Stimulated activated naive CD8-positive, alpha-beta T cell treated with anti-CD3 and anti-CD28 coated beads, Interleukin-15, amount 100 ng/mL, for 72 hours (primary cell): ENCODE data around the gene CGREF1.
"Not testable (repeated sequence)": the region's sequence is repeated elsewhere in the genome, so short reads cannot be mapped to it uniquely, and the experiment has no call there.

Experiments
- ATAC-seq: fragments of 150-1000 bp; cut with Tn5 transposase; 2 replicates; pipeline ENCODE4 v1.10.0; 2021; ENCODE audit warnings: mild to moderate bottlenecking, moderate library complexity
- DNase-seq, 2 donors: peaks; one replicate each; pipeline ENCODE4 v3.0.0; 2021 to 2022
- H3K27ac Mint-ChIP-seq, 2 donors: one replicate each; pipeline ENCODE4 v1.8.0; 2022; ENCODE audit warnings: mild to moderate bottlenecking in 2 of 2, mixed read lengths in 2 of 2, moderate library complexity in 2 of 2
- H3K27me3 Mint-ChIP-seq: one replicate; pipeline ENCODE4 v1.8.0; 2022; ENCODE audit warnings: mixed read lengths
- H3K4me1 Mint-ChIP-seq: one replicate; pipeline ENCODE4 v1.8.0; 2022; ENCODE audit warnings: mild to moderate bottlenecking, mixed read lengths
- H3K4me3 Mint-ChIP-seq, 2 donors: one replicate each; pipeline ENCODE4 v1.8.0; 2022; ENCODE audit warnings: mild to moderate bottlenecking in 2 of 2, mixed read lengths in 2 of 2, moderate library complexity in 1 of 2
- H3K9me3 Mint-ChIP-seq, 2 donors: one replicate each; pipeline ENCODE4 v1.8.0; 2022; ENCODE audit warnings: mixed read lengths in 2 of 2

Gene CGREF1

GRCh38 chr2:27127883-27128667 is 9.1 kb upstream of the CGREF1 start:
- Mint-ChIP-seq H3K27ac (no peak overlapping the region), H3K27me3 (peaks cover 1% of the 10 kb centered on the region), H3K4me1 (peaks cover 41% of the 10 kb centered on the region), H3K4me3 (no peak overlapping the region), H3K9me3 (no peaks in the 10 kb centered on the region)
- ATAC-seq (no peak), DNase-seq (no peak)

- peaks cover 26% of the 10 kb centered on the region for H3K4me1 Mint-ChIP-seq
- H3K27ac Mint-ChIP-seq, result no peak overlapping the region
- no peak overlapping the region for H3K4me3 Mint-ChIP-seq
- no peaks in the 10 kb centered on the region for H3K9me3 Mint-ChIP-seq
- no peak for ATAC-seq
- no peak for DNase-seq
- H3K27me3 Mint-ChIP-seq, result peaks cover 19% of the 10 kb centered on the region
Observed at GRCh38 chr2:27126252-27126710, 7.4 kb upstream of the CGREF1 start.

- peaks cover 29% of the 10 kb centered on the region for H3K27me3 Mint-ChIP-seq
- H3K27ac Mint-ChIP-seq, result no peak overlapping the region
- peaks cover 15% of the 10 kb centered on the region for H3K4me1 Mint-ChIP-seq
- H3K9me3 Mint-ChIP-seq, result no peaks in the 10 kb centered on the region
- ATAC-seq (no peak), DNase-seq (no peak)
- H3K4me3 Mint-ChIP-seq, result no peak overlapping the region
Observed at GRCh38 chr2:27125104-27125503, 6.2 kb upstream of the CGREF1 start.

GRCh38 chr2:27123302-27124150 is 4.6 kb upstream of the CGREF1 start, which contains the start of gene ABHD1:
ABHD1 (plus strand) TSS chr2:27123815; CDS start chr2:27123949, 134 bp downstream.
- Mint-ChIP-seq H3K4me3 (peak within 1 kb of the TSS; percentile 85 to 89), H3K9me3 (no peaks in the 10 kb centered on the region), H3K27ac (peak within 1 kb of the TSS; percentile 83 to 94), H3K27me3 (peaks cover 43% of the 10 kb centered on the region), H3K4me1 (peaks cover 21% of the 10 kb centered on the region)
- ATAC-seq (peak; percentile 81), DNase-seq (peak; percentile 52 to 56)

GRCh38 chr2:27122791-27123190 is 3.9 kb upstream of the CGREF1 start:
- Mint-ChIP-seq H3K27ac (no peak overlapping the region), H3K4me1 (peaks cover 28% of the 10 kb centered on the region), H3K9me3 (no peaks in the 10 kb centered on the region), H3K27me3 (peaks cover 49% of the 10 kb centered on the region), H3K4me3 (peak overlapping the region; percentile 85 to 89)
- ATAC-seq (no peak), DNase-seq (no peak)

- no peak for ATAC-seq
- no peak for DNase-seq
- peaks cover 28% of the 10 kb centered on the region for H3K4me1 Mint-ChIP-seq
- H3K27ac Mint-ChIP-seq, result no peak overlapping the region
- H3K4me3 Mint-ChIP-seq, result no peak overlapping the region
- H3K27me3 Mint-ChIP-seq, result peaks cover 51% of the 10 kb centered on the region
- H3K9me3 Mint-ChIP-seq, result no peaks in the 10 kb centered on the region
Observed at GRCh38 chr2:27121906-27122305, 3.0 kb upstream of the CGREF1 start.

GRCh38 chr2:27119330-27119670 is 372 bp upstream of the CGREF1 start:
- H3K27ac Mint-ChIP-seq, DNase-seq, ATAC-seq, H3K9me3 Mint-ChIP-seq: not testable (repeated sequence)
- Mint-ChIP-seq H3K27me3 (peaks cover 51% of the 10 kb centered on the region), H3K4me3 (peak overlapping the region; percentile 76 to 83), H3K4me1 (peaks cover 28% of the 10 kb centered on the region)

GRCh38 chr2:27117995-27118524 is 868 bp downstream of the CGREF1 start:
- peak overlapping the region; percentile 21 to 78 for H3K4me3 Mint-ChIP-seq
- DNase-seq (no peak), ATAC-seq (peak; percentile 8)
- H3K27me3 Mint-ChIP-seq, result peaks cover 50% of the 10 kb centered on the region
- no peak overlapping the region for H3K27ac Mint-ChIP-seq
- H3K4me1 Mint-ChIP-seq, result peaks cover 16% of the 10 kb centered on the region
- no peaks in the 10 kb centered on the region for H3K9me3 Mint-ChIP-seq

- ATAC-seq, result no peak
- Mint-ChIP-seq H3K4me1 (peaks cover 20% of the 10 kb centered on the region), H3K4me3 (no peak overlapping the region), H3K9me3 (no peaks in the 10 kb centered on the region), H3K27me3 (peaks cover 25% of the 10 kb centered on the region), H3K27ac (no peak overlapping the region)
- DNase-seq, result no peak
Observed at GRCh38 chr2:27115519-27115918, 3.4 kb downstream of the CGREF1 start.

GRCh38 chr2:27111392-27112078 is 7.4 kb downstream of the CGREF1 start:
- DNase-seq, H3K4me3 Mint-ChIP-seq, H3K9me3 Mint-ChIP-seq, H3K27ac Mint-ChIP-seq, ATAC-seq, H3K27me3 Mint-ChIP-seq, H3K4me1 Mint-ChIP-seq: not testable (repeated sequence)

- not testable (repeated sequence) for DNase-seq, ATAC-seq, H3K4me3 Mint-ChIP-seq, H3K4me1 Mint-ChIP-seq, H3K27me3 Mint-ChIP-seq, H3K27ac Mint-ChIP-seq, H3K9me3 Mint-ChIP-seq
Observed at GRCh38 chr2:27110603-27111352, 8.2 kb downstream of the CGREF1 start.

GRCh38 chr2:27109083-27109482 is 9.8 kb downstream of the CGREF1 start:
- ATAC-seq (no peak), DNase-seq (no peak)
- H3K27ac Mint-ChIP-seq, result no peak overlapping the region
- peaks cover 6% of the 10 kb centered on the region for H3K4me1 Mint-ChIP-seq
- no peaks in the 10 kb centered on the region for H3K9me3 Mint-ChIP-seq
- no peak overlapping the region for H3K4me3 Mint-ChIP-seq
- H3K27me3 Mint-ChIP-seq, result peaks cover 9% of the 10 kb centered on the region

- no peak overlapping the region for H3K4me3 Mint-ChIP-seq
- H3K27ac Mint-ChIP-seq, result no peak overlapping the region
- H3K27me3 Mint-ChIP-seq, result peaks cover 9% of the 10 kb centered on the region
- peaks cover 6% of the 10 kb centered on the region for H3K4me1 Mint-ChIP-seq
- no peak for DNase-seq
- H3K9me3 Mint-ChIP-seq, result no peaks in the 10 kb centered on the region
- no peak for ATAC-seq
Observed at GRCh38 chr2:27108221-27108620, 10.7 kb downstream of the CGREF1 start.

- no peak overlapping the region for H3K4me3 Mint-ChIP-seq
- H3K9me3 Mint-ChIP-seq, result no peaks in the 10 kb centered on the region
- no peak for ATAC-seq
- H3K27ac Mint-ChIP-seq, result no peak overlapping the region
- H3K27me3 Mint-ChIP-seq, result peaks cover 9% of the 10 kb centered on the region
- no peaks in the 10 kb centered on the region for H3K4me1 Mint-ChIP-seq
- DNase-seq, result no peak
Observed at GRCh38 chr2:27105981-27106380, 12.9 kb downstream of the CGREF1 start.

- H3K9me3 Mint-ChIP-seq, result no peaks in the 10 kb centered on the region
- no peaks in the 10 kb centered on the region for H3K27me3 Mint-ChIP-seq
- H3K4me3 Mint-ChIP-seq, result no peak overlapping the region
- no peak overlapping the region for H3K27ac Mint-ChIP-seq
- DNase-seq (no peak), ATAC-seq (no peak)
- peaks cover 5% of the 10 kb centered on the region for H3K4me1 Mint-ChIP-seq
Observed at GRCh38 chr2:27102329-27102728, 16.6 kb downstream of the CGREF1 start.
